HEK293T (cell line): Measurements from ENCODE around the gene XPNPEP1.

Experiments used
- CTCF ChIA-PET: fragments of 350-600 bp; formaldehyde crosslinking; extraction: SDS; loops from one replicate; lab custom pipeline; 2021; ENCODE audit warnings: antibody characterized with exemption, inconsistent platforms; lab: Yijun Ruan, JAX
- POLR2A ChIA-PET: fragments of 350-600 bp; formaldehyde crosslinking; extraction: SDS; loops from one replicate; lab custom pipeline; 2020; ENCODE audit warnings: antibody characterized with exemption, inconsistent platforms; lab: Yijun Ruan, JAX
- DNase-seq: peaks from one replicate; pipeline ENCODE4 v3.0.0; 2012; ENCODE audit warnings: mixed read lengths; ENCODE audit errors: extremely low spot score
- ARNT ChIP-seq: fragments of 450-650 bp; IDR thresholded peaks from 2 replicates; pipeline ENCODE4 v1.6.1; 2017; ENCODE audit warnings: mild to moderate bottlenecking
- BHLHE40 ChIP-seq: fragments of 450-650 bp; IDR thresholded peaks from 2 replicates; pipeline ENCODE4 v1.6.1; 2016; ENCODE audit warnings: mild to moderate bottlenecking, moderate library complexity, borderline replicate concordance
- CTBP1 ChIP-seq: fragments of 450-650 bp; IDR thresholded peaks from 2 replicates; pipeline ENCODE4 v1.6.1; 2016; ENCODE audit warnings: borderline replicate concordance
- ELF4 ChIP-seq: fragments of 450-650 bp; IDR thresholded peaks from 2 replicates; pipeline ENCODE4 v1.6.1; 2017; ENCODE audit warnings: antibody characterized with exemption
- FOXA1 ChIP-seq: fragments of 450-650 bp; IDR thresholded peaks from 2 replicates; pipeline ENCODE4 v1.6.1; 2016; ENCODE audit warnings: mild to moderate bottlenecking
- FOXK2 ChIP-seq: fragments of 450-650 bp; IDR thresholded peaks from 2 replicates; pipeline ENCODE4 v1.6.1; 2016; ENCODE audit warnings: mild to moderate bottlenecking
- FOXM1 ChIP-seq: fragments of 450-650 bp; IDR thresholded peaks from 2 replicates; pipeline ENCODE4 v1.6.1; 2017; ENCODE audit warnings: mild to moderate bottlenecking, borderline replicate concordance
- HDGF ChIP-seq: fragments of 450-650 bp; IDR thresholded peaks from 2 replicates; pipeline ENCODE4 v1.6.1; 2017; ENCODE audit warnings: antibody characterized with exemption, borderline replicate concordance
- L3MBTL2 ChIP-seq: fragments of 450-650 bp; conservative IDR thresholded peaks from 2 replicates; pipeline ENCODE4 v1.6.1; 2016; ENCODE audit warnings: mild to moderate bottlenecking
- LEF1 ChIP-seq: fragments of 450-650 bp; IDR thresholded peaks from 2 replicates; pipeline ENCODE4 v1.6.1; 2017; ENCODE audit warnings: mild to moderate bottlenecking, borderline replicate concordance
- NFRKB ChIP-seq: fragments of 450-650 bp; IDR thresholded peaks from 2 replicates; pipeline ENCODE4 v1.6.1; 2016; ENCODE audit warnings: mild to moderate bottlenecking, moderate library complexity
- PKNOX1 ChIP-seq: fragments of 450-650 bp; IDR thresholded peaks from 2 replicates; pipeline ENCODE4 v1.6.1; 2016
- SP1 ChIP-seq: fragments of 450-650 bp; IDR thresholded peaks from 2 replicates; pipeline ENCODE4 v1.6.1; 2017
- SUZ12 ChIP-seq: fragments of 450-650 bp; IDR thresholded peaks from 2 replicates; pipeline ENCODE4 v1.6.1; 2016; ENCODE audit warnings: mild to moderate bottlenecking
- TARDBP ChIP-seq: fragments of 450-650 bp; IDR thresholded peaks from 2 replicates; pipeline ENCODE4 v1.6.1; 2016
- ZNF384 ChIP-seq: fragments of 450-650 bp; IDR thresholded peaks from 2 replicates; pipeline ENCODE4 v1.6.1; 2016

Gene XPNPEP1

GRCh38 chr10:109960682-109961081 is 37.4 kb upstream of the XPNPEP1 start:
- no peak for DNase-seq
- CTCF ChIA-PET: no interaction called here
- TF ChIP-seq SP1 (no peak), ELF4 (no peak), TARDBP (no peak), SUZ12 (no peak), PKNOX1 (no peak), BHLHE40 (no peak), FOXK2 (no peak), NFRKB (no peak), ZNF384 (no peak), FOXA1 (no peak), CTBP1 (no peak), FOXM1 (no peak), ARNT (no peak), LEF1 (no peak), HDGF (no peak)
- POLR2A ChIA-PET: no interaction called here

- no peak for DNase-seq
- ChIA-PET POLR2A (no interaction called here), CTCF (no interaction called here)
- no peak for TF ChIP-seq FOXM1
- TF ChIP-seq ARNT: no peak
- no peak for TF ChIP-seq ZNF384
- TF ChIP-seq L3MBTL2: no peak
- no peak for TF ChIP-seq LEF1
- no peak for TF ChIP-seq PKNOX1
- TF ChIP-seq BHLHE40: no peak
These were observed 36.2 kb upstream of the XPNPEP1 start for GRCh38 chr10:109959259-109960145.

DNA sequence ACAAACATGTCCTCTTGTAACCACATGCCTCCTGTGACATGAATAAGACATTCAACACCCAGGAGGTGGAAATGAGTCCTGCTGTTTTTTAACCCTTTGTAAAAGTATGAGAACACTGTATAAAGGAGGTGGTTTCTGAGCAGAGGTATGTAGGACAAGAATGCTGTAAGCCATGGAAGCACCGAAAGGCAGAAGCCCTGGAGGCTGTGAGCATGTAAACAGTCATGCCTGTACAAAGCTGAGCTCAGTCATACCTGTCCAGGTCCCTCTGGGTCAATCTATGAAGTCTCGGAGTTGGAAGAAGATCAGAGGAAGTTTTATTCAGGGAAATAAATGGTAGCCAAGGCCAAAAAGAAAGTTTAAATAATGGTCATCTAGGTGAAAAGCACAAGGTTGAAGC is 34.7 kb upstream of the XPNPEP1 start:
- no peak for TF ChIP-seq LEF1
- TF ChIP-seq CTBP1: no peak
- TF ChIP-seq NFRKB: no peak
- TF ChIP-seq PKNOX1: no peak
- TF ChIP-seq L3MBTL2: no peak
- no peak for TF ChIP-seq ELF4
- no peak for TF ChIP-seq FOXK2
- no peak for TF ChIP-seq ARNT
- TF ChIP-seq FOXM1: no peak
- TF ChIP-seq HDGF: no peak
- TF ChIP-seq SUZ12: no peak
- TF ChIP-seq TARDBP: no peak
- TF ChIP-seq FOXA1: no peak
- no peak for TF ChIP-seq SP1
- DNase-seq: no peak
- ChIA-PET CTCF (interaction anchor here (1.4 kb wide), 1 partner anchor 58 kb away, joined by 3 read pairs; no protein-coding TSS in a partner anchor), POLR2A (no interaction called here)

GRCh38 chr10:109957092-109957797 is 33.9 kb upstream of the XPNPEP1 start:
- TF ChIP-seq SUZ12: no peak
- TF ChIP-seq FOXK2: no peak
- no peak for TF ChIP-seq ELF4
- TF ChIP-seq PKNOX1: no peak
- TF ChIP-seq FOXM1: no peak
- TF ChIP-seq NFRKB: no peak
- TF ChIP-seq CTBP1: no peak
- TF ChIP-seq TARDBP: no peak
- TF ChIP-seq LEF1: no peak
- no peak for TF ChIP-seq HDGF
- no peak for TF ChIP-seq BHLHE40
- TF ChIP-seq ZNF384: no peak
- DNase-seq: no peak
- POLR2A ChIA-PET: no interaction called here
- CTCF ChIA-PET: interaction anchor here (0.9 to 1.4 kb wide), 2 partner anchors 59 to 265 kb away, joined by 3 read pairs; no protein-coding TSS in a partner anchor

- TF ChIP-seq BHLHE40: no peak
- no peak for TF ChIP-seq SP1
- TF ChIP-seq SUZ12: no peak
- ChIA-PET CTCF (interaction anchor here (0.9 to 1.4 kb wide), 2 partner anchors 59 to 266 kb away, joined by 3 read pairs; no protein-coding TSS in a partner anchor), POLR2A (no interaction called here)
- DNase-seq: peak; percentile 80
These were observed 33.3 kb upstream of the XPNPEP1 start for GRCh38 chr10:109956454-109957091.
